ENCODE measurements around the gene CYB561D2.

The CYB561D2 gene

DNA sequence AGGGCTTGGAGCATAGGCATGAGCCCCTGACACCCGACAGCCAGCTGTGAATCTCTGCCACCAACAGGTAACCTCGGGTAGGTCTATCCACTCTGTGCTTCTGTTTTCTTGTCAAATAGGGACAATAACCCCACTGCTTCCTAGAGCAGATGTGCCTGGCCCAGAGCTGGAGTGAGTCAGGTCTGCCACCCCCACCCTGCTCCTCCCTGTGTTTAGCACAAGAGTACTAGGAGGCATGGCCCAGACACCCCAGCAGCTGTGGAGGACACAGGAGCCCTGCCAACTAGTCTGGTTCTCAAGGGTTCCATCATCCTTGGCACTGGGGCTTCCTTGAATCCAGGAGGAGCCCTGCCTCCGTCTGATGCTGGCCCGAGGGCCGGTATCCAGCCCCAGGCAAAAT is 42.4 kb downstream of the CYB561D2 start:
- no peak for DNase-seq

DNA sequence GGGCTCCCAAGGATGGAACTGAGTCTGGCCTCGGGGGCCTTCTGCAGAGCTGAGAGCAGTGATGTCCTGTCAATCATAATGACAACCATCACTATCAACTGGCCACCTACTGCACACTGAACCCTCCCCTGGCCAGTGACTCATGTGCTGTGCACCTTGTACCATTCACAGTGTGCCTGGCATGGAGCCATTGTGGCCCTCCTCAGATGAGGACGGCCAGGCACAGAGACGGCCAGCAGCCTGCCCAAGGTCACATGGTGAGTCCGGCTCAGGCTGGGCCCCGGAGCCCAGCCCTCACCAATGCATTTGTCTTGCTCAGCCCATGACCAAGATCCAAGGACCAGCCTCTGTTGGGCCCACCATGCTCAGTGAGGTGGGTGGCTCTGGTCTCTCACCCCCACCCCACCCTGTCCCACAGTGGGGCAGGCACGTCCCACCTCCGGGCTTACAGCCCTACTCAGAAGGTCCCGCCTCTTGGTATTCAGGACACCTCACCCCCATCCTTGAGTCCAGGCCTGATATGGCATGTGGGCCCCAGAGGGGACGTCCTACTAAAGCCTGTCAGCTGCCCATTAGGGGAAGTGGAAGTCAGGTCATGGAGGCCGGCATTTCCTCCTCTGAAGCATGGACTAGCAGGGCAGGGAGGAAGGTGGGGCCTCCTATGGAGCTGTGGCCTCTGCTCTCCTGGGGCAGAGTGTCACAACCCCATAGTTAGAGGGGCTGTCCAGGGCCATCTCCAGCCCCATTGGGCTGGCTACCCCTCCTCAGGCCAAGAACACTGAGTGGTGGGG is 44.6 kb downstream of the CYB561D2 start:
- DNase-seq: no peak

DNA sequence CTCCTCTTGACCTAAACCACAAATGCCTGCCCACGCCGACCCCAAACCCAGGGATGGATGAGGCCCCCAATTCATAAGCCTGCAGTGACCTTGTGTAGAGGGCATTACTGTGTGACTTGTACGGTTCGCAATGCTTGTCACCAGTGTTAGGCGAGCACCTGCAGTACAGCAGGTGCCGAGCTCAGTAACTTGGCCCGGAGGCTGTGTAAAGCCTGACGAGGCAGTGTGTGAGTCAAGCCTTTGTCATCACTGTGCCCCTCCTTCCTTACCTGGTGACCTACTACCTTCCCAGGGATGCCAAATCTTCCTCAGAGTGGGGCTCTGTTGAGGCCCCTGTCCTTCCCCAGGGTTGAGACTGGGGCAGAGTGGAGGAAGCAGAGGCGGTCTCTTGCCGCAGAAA is 45.8 kb downstream of the CYB561D2 start:
- DNase-seq: no peak

- DNase-seq: no peak
Observed at GRCh38 chr3:50401978-50402595, 51.4 kb downstream of the CYB561D2 start.
